Uterus (tissue), 4 donors: ENCODE measurements around the gene SNX30. TPM values are rescaled to one million over a fixed set of nuclear protein-coding genes. Genes with fewer than 3 reads are reported as not detected.

Experiments used
- DNase-seq, 2 donors: peaks; one replicate each; pipeline ENCODE4 v3.0.0-alpha.2; 2019 to 2020
- H3K27ac ChIP-seq, 2 donors: fragments of 200-600 bp; sonication (generic); 1 replicate in 1 of 2; 2 replicates in 1 of 2; pipeline ENCODE4 v1.5.1; 2016 to 2018
- H3K27me3 ChIP-seq, 2 donors: fragments of 200-600 bp; sonication (generic); one replicate each; pipeline ENCODE4 v1.5.1; 2018 to 2019; ENCODE audit warnings: control low read depth in 1 of 2
- H3K36me3 ChIP-seq, 2 donors: fragments of 200-600 bp; sonication (generic); one replicate each; pipeline ENCODE4 v1.5.1; 2019; ENCODE audit warnings: control low read depth in 1 of 2
- H3K4me1 ChIP-seq, 2 donors: fragments of 200-600 bp; sonication (generic); one replicate each; pipeline ENCODE4 v1.5.1; 2018 to 2019; ENCODE audit warnings: control low read depth in 1 of 2
- H3K4me3 ChIP-seq, 2 donors: fragments of 200-600 bp; sonication (generic); 1 replicate in 1 of 2; 2 replicates in 1 of 2; pipeline ENCODE4 v1.5.1; 2018 to 2019; ENCODE audit warnings: mild to moderate bottlenecking in 1 of 2
- H3K9me3 ChIP-seq, 2 donors: fragments of 200-600 bp; sonication (generic); one replicate each; pipeline ENCODE4 v1.5.1; 2019; ENCODE audit warnings: control low read depth in 1 of 2
- POLR2A ChIP-seq, 2 donors: fragments of 450-650 bp; IDR thresholded peaks; one replicate each; pipeline ENCODE4 v1.6.1; 2016; ENCODE audit warnings: antibody characterized with exemption in 2 of 2, mild to moderate bottlenecking in 1 of 2, moderate library complexity in 1 of 2
- intact Hi-C: fragments of 100-400 bp; cut with DNase I; formaldehyde crosslinking; loops from one replicate; pipeline ENCODE4 v1.15.1; 2023; ENCODE audit warnings: low total_unique reads
- total RNA-seq, 4 donors: library from RNA; depleted of rRNA in 3 of 4; stranded (reverse); fragments of >200 nt in 3 of 4; gene quantifications; one replicate each; pipeline versions ENCODE4 v1.1.0 to v1.2.4, GENCODE V29; 2014 to 2023
- TF ChIP-seq, protein P1 (sequence below), 4 experiments: fragments of 200-600 bp in 2 of 4; fragments of 450-650 bp in 2 of 4; sonication (generic) in 2 of 4; IDR thresholded peaks; one replicate each; pipeline ENCODE4 v1.5.1; 2016 to 2019; ENCODE audit warnings: antibody characterized with exemption in 4 of 4, mild to moderate bottlenecking in 2 of 4, moderate library complexity in 1 of 4
- donor health status: DM: yes; HTN: yes; CAD: no.

The SNX30 gene
- total RNA-seq, 4 donors from 2014 or later: 3.1 to 20.3 (median 11.6) TPM

DNA sequence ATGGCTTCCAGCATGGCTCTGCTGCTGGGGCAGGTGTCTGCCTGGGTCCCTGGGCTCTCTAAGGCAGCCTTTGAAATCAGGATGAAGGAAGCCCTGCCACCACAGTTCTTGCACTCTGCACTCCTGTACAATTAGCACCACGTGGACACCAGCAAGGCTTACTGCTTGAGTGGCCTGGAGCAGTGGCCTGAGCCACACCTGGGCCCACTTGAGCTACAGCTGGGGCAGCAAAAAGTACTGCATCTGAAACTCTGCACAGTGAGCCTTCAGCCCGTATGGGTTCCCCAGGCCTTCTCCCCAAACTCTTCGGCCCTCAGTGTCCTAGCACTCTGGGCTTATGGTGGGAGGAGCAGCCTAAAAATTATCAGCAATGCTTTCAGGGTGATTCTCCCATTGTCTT, 24.6 kb upstream of the SNX30 start:
- Histone ChIP-seq H3K4me1 (no peaks in the 10 kb centered on the region), H3K36me3 (no peaks in the 10 kb centered on the region), H3K27ac (no peak overlapping the region), H3K9me3 (no peaks in the 10 kb centered on the region), H3K4me3 (no peak overlapping the region), H3K27me3 (no peaks in the 10 kb centered on the region)
- intact Hi-C loops: no loop called here
- no peak for TF ChIP-seq POLR2A (IDR thresholded peaks at IDR 0.05)
- TF ChIP-seq, protein P1, sequence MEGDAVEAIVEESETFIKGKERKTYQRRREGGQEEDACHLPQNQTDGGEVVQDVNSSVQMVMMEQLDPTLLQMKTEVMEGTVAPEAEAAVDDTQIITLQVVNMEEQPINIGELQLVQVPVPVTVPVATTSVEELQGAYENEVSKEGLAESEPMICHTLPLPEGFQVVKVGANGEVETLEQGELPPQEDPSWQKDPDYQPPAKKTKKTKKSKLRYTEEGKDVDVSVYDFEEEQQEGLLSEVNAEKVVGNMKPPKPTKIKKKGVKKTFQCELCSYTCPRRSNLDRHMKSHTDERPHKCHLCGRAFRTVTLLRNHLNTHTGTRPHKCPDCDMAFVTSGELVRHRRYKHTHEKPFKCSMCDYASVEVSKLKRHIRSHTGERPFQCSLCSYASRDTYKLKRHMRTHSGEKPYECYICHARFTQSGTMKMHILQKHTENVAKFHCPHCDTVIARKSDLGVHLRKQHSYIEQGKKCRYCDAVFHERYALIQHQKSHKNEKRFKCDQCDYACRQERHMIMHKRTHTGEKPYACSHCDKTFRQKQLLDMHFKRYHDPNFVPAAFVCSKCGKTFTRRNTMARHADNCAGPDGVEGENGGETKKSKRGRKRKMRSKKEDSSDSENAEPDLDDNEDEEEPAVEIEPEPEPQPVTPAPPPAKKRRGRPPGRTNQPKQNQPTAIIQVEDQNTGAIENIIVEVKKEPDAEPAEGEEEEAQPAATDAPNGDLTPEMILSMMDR (IDR thresholded peaks at IDR 0.05): no peak
- DNase-seq: no peak

DNA sequence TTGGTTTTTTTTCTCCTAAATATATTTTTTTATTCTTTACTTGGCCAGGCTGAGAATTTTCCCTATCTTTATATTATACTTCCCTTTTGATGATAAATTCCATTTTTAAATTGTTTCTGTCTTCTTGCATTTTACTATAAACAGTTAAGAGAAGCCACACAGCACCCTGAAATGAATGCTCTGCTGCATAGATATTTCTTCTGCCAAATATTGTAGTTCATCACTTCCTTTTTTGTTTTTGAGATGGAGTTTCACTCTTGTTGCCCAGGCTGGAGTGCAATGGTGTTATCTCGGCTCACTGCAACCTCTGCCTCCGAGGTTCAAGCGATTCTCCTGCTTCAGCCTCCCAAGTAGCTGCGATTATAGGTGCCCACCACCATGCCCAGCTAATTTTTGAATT, 24.1 kb upstream of the SNX30 start:
- no peaks in the 10 kb centered on the region for H3K9me3 ChIP-seq
- H3K4me3 ChIP-seq: no peak overlapping the region
- TF ChIP-seq, protein P1 (IDR thresholded peaks at IDR 0.05): no peak
- TF ChIP-seq POLR2A (IDR thresholded peaks at IDR 0.05): no peak
- H3K27ac ChIP-seq: no peak overlapping the region
- H3K36me3 ChIP-seq: no peaks in the 10 kb centered on the region
- no peaks in the 10 kb centered on the region for H3K27me3 ChIP-seq
- H3K4me1 ChIP-seq: no peaks in the 10 kb centered on the region
- intact Hi-C loops: no loop called here
- DNase-seq: no peak

- Histone ChIP-seq H3K4me3 (no peak overlapping the region), H3K9me3 (no peaks in the 10 kb centered on the region), H3K27ac (no peak overlapping the region), H3K4me1 (no peaks in the 10 kb centered on the region), H3K36me3 (no peaks in the 10 kb centered on the region), H3K27me3 (no peaks in the 10 kb centered on the region)
- intact Hi-C loops: no loop called here
- no peak for TF ChIP-seq POLR2A (IDR thresholded peaks at IDR 0.05)
- TF ChIP-seq, protein P1 (IDR thresholded peaks at IDR 0.05): no peak
- DNase-seq: no peak
Observed at GRCh38 chr9:112728401-112728800, 22.2 kb upstream of the SNX30 start.

DNA sequence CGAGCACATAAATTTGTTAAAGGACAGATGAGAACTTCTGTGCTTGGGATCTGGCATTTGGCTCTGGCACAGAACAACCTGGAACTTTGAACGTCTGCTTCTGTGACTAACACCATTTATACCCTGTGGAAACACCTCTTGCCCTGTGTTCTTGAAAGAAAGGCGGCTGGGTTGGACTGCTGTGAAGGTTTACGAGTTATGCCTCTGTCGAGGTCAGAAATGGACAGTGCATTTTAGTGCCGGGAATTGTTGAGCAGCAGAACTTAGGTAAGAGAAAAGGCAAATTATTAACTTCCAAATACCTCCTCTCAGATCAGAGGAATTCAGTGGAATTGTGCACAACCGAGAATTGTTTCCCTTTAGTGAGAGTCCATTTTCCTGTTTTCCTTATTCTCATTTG, 18.6 kb upstream of the SNX30 start:
- intact Hi-C loops: no loop called here
- DNase-seq: no peak

GRCh38 chr9:112734892-112735291, 15.7 kb upstream of the SNX30 start:
- Histone ChIP-seq H3K27me3 (no peaks in the 10 kb centered on the region), H3K9me3 (no peaks in the 10 kb centered on the region), H3K36me3 (no peaks in the 10 kb centered on the region), H3K27ac (no peak overlapping the region), H3K4me3 (no peak overlapping the region), H3K4me1 (no peaks in the 10 kb centered on the region)
- intact Hi-C loops: no loop called here
- no peak for DNase-seq
- TF ChIP-seq, protein P1 (IDR thresholded peaks at IDR 0.05): no peak
- no peak for TF ChIP-seq POLR2A (IDR thresholded peaks at IDR 0.05)

More for the DNA sequence above, 18.6 kb upstream of the SNX30 start:
- no peaks in the 10 kb centered on the region for H3K9me3 ChIP-seq
- no peak overlapping the region for H3K27ac ChIP-seq
- H3K36me3 ChIP-seq: no peaks in the 10 kb centered on the region
- no peak overlapping the region for H3K4me3 ChIP-seq
- H3K27me3 ChIP-seq: no peaks in the 10 kb centered on the region
- no peaks in the 10 kb centered on the region for H3K4me1 ChIP-seq
- no peak for TF ChIP-seq POLR2A (IDR thresholded peaks at IDR 0.05)

DNA sequence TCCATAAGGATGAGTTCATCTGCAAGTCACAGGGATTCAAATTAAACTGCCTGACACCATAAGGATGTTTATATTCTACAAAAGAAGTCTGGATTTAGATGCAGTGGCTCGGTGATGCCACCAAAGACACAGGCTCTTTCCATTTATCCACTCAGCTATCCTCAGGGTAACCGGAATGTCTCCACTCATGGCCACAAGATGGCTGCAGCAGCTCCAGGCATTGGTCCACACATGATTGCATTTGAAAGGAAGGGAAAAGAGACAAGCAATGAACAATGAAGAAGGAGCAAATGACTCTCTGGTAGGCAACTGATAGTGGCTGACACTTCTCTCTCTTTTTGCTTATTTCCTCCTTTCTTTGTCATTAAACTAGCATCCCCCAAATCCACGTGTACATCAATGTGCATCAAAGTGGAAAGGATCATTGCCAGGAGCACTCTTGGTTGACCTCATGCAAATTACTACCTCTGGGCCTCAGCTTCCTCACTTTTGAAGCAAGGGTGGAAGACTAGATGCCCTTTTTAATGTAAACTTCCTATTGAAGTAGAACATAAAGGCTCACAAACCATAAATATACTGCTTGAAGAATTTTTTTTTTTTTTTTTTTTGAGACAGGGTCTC, 7.2 kb upstream of the SNX30 start:
- no peaks in the 10 kb centered on the region for H3K36me3 ChIP-seq
- no peaks in the 10 kb centered on the region for H3K9me3 ChIP-seq
- no peak for DNase-seq
- H3K27ac ChIP-seq: no peak overlapping the region
- H3K4me1 ChIP-seq: no peaks in the 10 kb centered on the region
- H3K27me3 ChIP-seq: no peaks in the 10 kb centered on the region
- TF ChIP-seq, protein P1 (IDR thresholded peaks at IDR 0.05): no peak
- no peak overlapping the region for H3K4me3 ChIP-seq
- intact Hi-C loops: no loop called here
